ENCODE data around the gene SSBP2. TPM values are rescaled to one million over a fixed set of nuclear protein-coding genes. Genes with fewer than 3 reads are reported as not detected.

The SSBP2 gene
- total RNA-seq, 1 experiment from 2014 or later = 5.2 TPM

GRCh38 chr5:81789033-81789432, 38.1 kb upstream of the SSBP2 start:
- Histone ChIP-seq H3K79me2 (ENCODE audit: insufficient read depth, low read length) (no peaks in the 10 kb centered on the region), H2AFZ (ENCODE audit: low read depth, low read length, poor library complexity, severe bottlenecking) (no peak overlapping the region), H3K27ac (ENCODE audit: low read depth, low read length) (no peak overlapping the region), H3K9ac (ENCODE audit: low read length) (no peak overlapping the region), H3K4me3 (replicated peaks in 1 of 2; ENCODE audit: low read depth in 1 of 2, low read length in 2 of 2) (no peak overlapping the region), H4K20me1 (ENCODE audit: insufficient read depth) (no peaks in the 10 kb centered on the region), H3K9me3 (ENCODE audit: control insufficient read depth in 1 of 2, insufficient read depth in 1 of 2, low read depth in 1 of 2, low read length in 2 of 2) (no peaks in the 10 kb centered on the region), H3K27me3 (ENCODE audit: insufficient read depth, low read length) (no peaks in the 10 kb centered on the region), H3K4me2 (ENCODE audit: low read length) (0 out of 2 replicates have a peak overlapping the region, but pooled peaks have one; percentile 1), H3K4me1 (ENCODE audit: control insufficient read depth in 1 of 2, insufficient read depth in 2 of 2, low read length in 2 of 2) (peaks cover 9% of the 10 kb centered on the region in 2 experiments), H3K36me3 (ENCODE audit: control insufficient read depth in 1 of 2, insufficient read depth in 2 of 2, low read length in 2 of 2) (no peaks in the 10 kb centered on the region), H3K9me2 (ENCODE audit: insufficient read depth) (peaks cover 4% of the 10 kb centered on the region; the same call in 1 of the 2 replicates)
- CTCF ChIA-PET = no interaction called here
- ATAC-seq (no peak), DNase-seq (ENCODE audit: low read depth, low spot score) (no peak)
- no TSS peak for BruUV-seq (replicated peaks)
- POLR2A ChIA-PET = no interaction called here
- TF ChIP-seq JUND (IDR thresholded peaks at IDR 0.05) (peak; percentile 38; the same call in 1 of the 2 replicates), FOSL1 (IDR thresholded peaks at IDR 0.05; ENCODE audit: low read depth) (peak; percentile 49), SIN3A (IDR thresholded peaks at IDR 0.05; ENCODE audit: low read depth) (no peak), POLR2AphosphoS5 (IDR thresholded peaks at IDR 0.05; ENCODE audit: low read depth, low read length) (no peak)
- intact Hi-C loops (cut with micrococcal nuclease) = no loop called here
- RAD21 ChIA-PET (ENCODE audit: low non-redundant PET in 1 of 2, low total read pairs in 2 of 2, uncharacterized antibody in 2 of 2, unreplicated experiment in 2 of 2) = interaction anchor here in 1 of 2 experiments (1.3 to 2.8 kb wide), 2 partner anchors 38 to 62 kb away, joined by 6 to 10 read pairs; partner anchors contain the start of gene SSBP2

GRCh38 chr5:81788329-81788728, 37.4 kb upstream of the SSBP2 start:
- no TSS peak for BruUV-seq (replicated peaks)
- Histone ChIP-seq H4K20me1 (ENCODE audit: insufficient read depth) (no peaks in the 10 kb centered on the region), H3K4me3 (replicated peaks in 1 of 2; ENCODE audit: low read depth in 1 of 2, low read length in 2 of 2) (no peak overlapping the region), H3K4me2 (ENCODE audit: low read length) (no peak overlapping the region), H3K9ac (ENCODE audit: low read length) (no peak overlapping the region), H3K27ac (ENCODE audit: low read depth, low read length) (no peak overlapping the region), H3K79me2 (ENCODE audit: insufficient read depth, low read length) (no peaks in the 10 kb centered on the region), H3K27me3 (ENCODE audit: insufficient read depth, low read length) (no peaks in the 10 kb centered on the region), H3K9me2 (ENCODE audit: insufficient read depth) (peaks cover 4% of the 10 kb centered on the region; the same call in 1 of the 2 replicates), H2AFZ (ENCODE audit: low read depth, low read length, poor library complexity, severe bottlenecking) (no peak overlapping the region), H3K9me3 (ENCODE audit: control insufficient read depth in 1 of 2, insufficient read depth in 1 of 2, low read depth in 1 of 2, low read length in 2 of 2) (no peaks in the 10 kb centered on the region), H3K4me1 (ENCODE audit: control insufficient read depth in 1 of 2, insufficient read depth in 2 of 2, low read length in 2 of 2) (peaks cover 9% of the 10 kb centered on the region in 2 experiments), H3K36me3 (ENCODE audit: control insufficient read depth in 1 of 2, insufficient read depth in 2 of 2, low read length in 2 of 2) (no peaks in the 10 kb centered on the region)
- intact Hi-C loops (cut with micrococcal nuclease) = no loop called here
- ChIA-PET RAD21 (ENCODE audit: low non-redundant PET in 1 of 2, low total read pairs in 2 of 2, uncharacterized antibody in 2 of 2, unreplicated experiment in 2 of 2) (interaction anchor here in 1 of 2 experiments (1.3 to 2.8 kb wide), 2 partner anchors 37 to 63 kb away, joined by 6 to 10 read pairs; partner anchors contain the start of gene SSBP2), POLR2A (no interaction called here), CTCF (no interaction called here)
- DNase-seq (ENCODE audit: low read depth, low spot score) = no peak
- TF ChIP-seq POLR2A (IDR thresholded peaks at IDR 0.05; ENCODE audit: borderline replicate concordance, extremely low read depth, insufficient read depth, insufficient read length) = no peak
- TF ChIP-seq JUND (IDR thresholded peaks at IDR 0.05) = no peak
- TF ChIP-seq ELF1 (IDR thresholded peaks at IDR 0.05; ENCODE audit: borderline replicate concordance, low read depth) = no peak
- TF ChIP-seq POLR2AphosphoS5 (IDR thresholded peaks at IDR 0.05; ENCODE audit: low read depth, low read length) = no peak
- no peak for TF ChIP-seq YY1 (IDR thresholded peaks at IDR 0.05; ENCODE audit: extremely low read depth, insufficient replicate concordance, low read depth, low read length)
- no peak for ATAC-seq

Data from HCT116 (cell line).